NCI-H748 (cell line): ENCODE results near the gene CDKN2A.

Experiments used
- DNase-seq: peaks from one replicate; lab custom pipeline; 2025; ENCODE audit not compliant: unreplicated experiment; lab: John Stamatoyannopoulos, UW

CDKN2A gene

GRCh38 chr9:21993893-21994555, at the start of gene CDKN2A:
TSS of gene CDKN2A (minus strand) at chr9:21994392.
- DNase-seq: peak; percentile 96

- DNase-seq: no peak
These were observed 49.7 kb upstream of the CDKN2A start for GRCh38 chr9:22043928-22044327.

GRCh38 chr9:22041775-22042174, 47.6 kb upstream of the CDKN2A start:
- peak; percentile 13 for DNase-seq

GRCh38 chr9:22041344-22041743, 47.2 kb upstream of the CDKN2A start:
- DNase-seq: no peak

GRCh38 chr9:22040760-22041159, 46.6 kb upstream of the CDKN2A start:
- DNase-seq: no peak

- no peak for DNase-seq
These were observed 45.1 kb upstream of the CDKN2A start for GRCh38 chr9:22039258-22039657.

- DNase-seq: peak; percentile 27
These were observed 43.9 kb upstream of the CDKN2A start for GRCh38 chr9:22037954-22038690.

GRCh38 chr9:22036866-22037626, 42.9 kb upstream of the CDKN2A start:
- DNase-seq: no peak

- DNase-seq: no peak
These were observed 41.4 kb upstream of the CDKN2A start for GRCh38 chr9:22035591-22036011.

- DNase-seq: no peak
These were observed 38.9 kb upstream of the CDKN2A start for GRCh38 chr9:22033012-22033630.

- no peak for DNase-seq
These were observed 37.6 kb upstream of the CDKN2A start for GRCh38 chr9:22031655-22032411.

- DNase-seq: no peak
These were observed 36.0 kb upstream of the CDKN2A start for GRCh38 chr9:22030101-22030598.

GRCh38 chr9:22029231-22029630, 35.0 kb upstream of the CDKN2A start:
- DNase-seq: no peak

GRCh38 chr9:22028394-22028793, 34.2 kb upstream of the CDKN2A start:
- no peak for DNase-seq

- no peak for DNase-seq
These were observed 32.5 kb upstream of the CDKN2A start for GRCh38 chr9:22026696-22027095.

- DNase-seq: no peak
These were observed 28.2 kb upstream of the CDKN2A start for GRCh38 chr9:22022396-22022795.

- no peak for DNase-seq
These were observed 16.9 kb upstream of the CDKN2A start for GRCh38 chr9:22010866-22011625.

GRCh38 chr9:22009506-22009867, 15.3 kb upstream of the CDKN2A start:
- DNase-seq: no peak

- peak; percentile 96 for DNase-seq
These were observed 14.7 kb upstream of the CDKN2A start, which contains the start of gene CDKN2B for GRCh38 chr9:22008717-22009505. TSS of gene CDKN2B (minus strand) at chr9:22009305. CDS start at chr9:22008953, 352 bp downstream.
